Mesenteric fat pad (tissue), 1 donor: ENCODE results near the gene MUC6. TPM values are rescaled to one million over a fixed set of nuclear protein-coding genes. Genes with fewer than 3 reads are reported as not detected.

Source experiments
- DNase-seq: peaks from one replicate; pipeline ENCODE4 v3.0.0-alpha.2; 2020; ENCODE audit warnings: low spot score
- total RNA-seq: library from RNA; stranded (reverse); fragmentation: NEBNext Ultra II Directional; extraction: Animal tissue kit (Norgen Biotek cat#: 25700); gene quantifications from one replicate; pipeline ENCODE4 v1.2.1, GENCODE V29; 2021
- donor health status: DM: yes; HTN: yes; CAD: no.

MUC6 gene
- total RNA-seq, 1 donor from 2014 or later: not detected

DNA sequence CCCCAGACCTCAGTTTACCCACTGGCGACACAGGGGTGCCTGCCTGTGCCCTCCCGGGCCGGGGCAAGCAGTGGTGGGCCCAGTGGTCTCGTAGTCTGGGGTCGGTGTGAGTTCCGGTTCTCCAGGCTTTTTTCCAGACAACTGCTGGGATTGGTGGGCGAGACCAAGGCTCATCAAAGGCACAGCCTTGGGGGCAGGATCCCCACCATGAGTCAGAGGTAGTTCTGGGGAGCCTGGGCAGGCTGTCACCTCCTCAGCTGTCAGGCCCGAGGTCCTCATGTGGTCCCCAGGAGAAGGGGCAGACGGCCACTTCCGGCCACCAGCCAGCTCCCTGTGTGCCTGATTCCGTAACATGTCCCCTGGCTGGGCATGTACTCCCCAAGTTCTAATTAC is 37.3 kb upstream of the MUC6 start:
- DNase-seq: peak; percentile 78

DNA sequence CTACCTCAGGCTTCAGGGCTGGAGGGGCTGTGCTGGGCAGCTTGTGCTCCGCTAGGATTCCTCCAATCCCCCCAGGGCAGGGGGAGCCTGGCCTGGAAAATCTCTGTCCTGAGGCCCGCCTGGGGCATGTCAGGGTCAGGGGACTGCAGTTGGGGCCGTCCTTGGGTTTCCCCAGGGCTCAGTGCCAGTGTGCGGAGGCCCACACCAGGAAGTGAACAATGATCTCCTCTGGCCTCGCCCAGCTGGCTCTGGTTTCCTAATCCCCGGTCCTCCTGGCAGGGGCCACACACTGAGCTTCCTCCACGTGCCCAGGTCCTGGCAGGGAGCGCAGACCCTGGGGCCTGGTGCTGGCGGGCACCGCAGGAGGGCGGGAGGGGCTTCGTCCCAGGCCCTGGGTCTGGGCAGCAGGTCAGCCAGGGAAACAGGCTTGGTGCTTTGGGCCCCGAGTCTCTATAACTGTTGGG is 36.8 kb upstream of the MUC6 start:
- DNase-seq: peak; percentile 89

- no peak for DNase-seq
Measured at GRCh38 chr11:1072821-1073231, 36.3 kb upstream of the MUC6 start.

GRCh38 chr11:1072116-1072820 is 35.8 kb upstream of the MUC6 start:
- no peak for DNase-seq

GRCh38 chr11:1071571-1072115 is 35.1 kb upstream of the MUC6 start:
- no peak for DNase-seq

- no peak for DNase-seq
Measured at GRCh38 chr11:1070594-1071462, 34.3 kb upstream of the MUC6 start.

- no peak for DNase-seq
Measured at GRCh38 chr11:1069740-1070139, 33.2 kb upstream of the MUC6 start.

DNA sequence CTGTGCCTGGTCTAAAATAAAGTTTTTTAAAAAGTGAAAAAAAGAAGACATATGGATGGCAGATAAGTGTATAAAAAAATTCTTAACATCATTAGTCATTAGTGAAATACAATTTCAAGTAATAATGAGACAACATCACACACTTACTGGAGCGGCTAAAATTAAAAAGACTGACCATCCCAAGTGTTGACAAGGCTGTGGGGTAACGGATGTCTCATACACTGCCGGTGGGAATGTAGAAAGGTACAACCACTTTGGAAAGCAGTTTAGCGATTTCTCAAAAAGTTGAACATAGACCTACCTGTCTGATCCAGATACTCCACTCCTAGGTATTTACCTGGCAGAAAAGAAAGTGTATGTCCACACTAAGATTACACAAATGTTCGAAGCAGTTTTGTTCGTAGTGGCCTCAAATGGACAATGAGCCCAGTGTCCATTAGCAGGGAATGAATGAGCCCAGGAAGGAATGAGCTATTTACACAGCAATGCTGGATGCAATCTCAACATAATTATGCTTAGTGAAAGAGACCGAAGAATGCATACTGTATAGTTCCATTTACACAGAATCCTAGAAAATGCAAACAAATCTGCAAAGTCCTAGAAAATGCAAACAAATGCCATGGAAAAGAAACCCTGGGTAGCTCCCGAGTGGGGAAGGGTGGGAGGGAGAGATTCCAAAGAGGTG is 31.4 kb upstream of the MUC6 start:
- no peak for DNase-seq

- no peak for DNase-seq
Measured at GRCh38 chr11:1064167-1064566, 27.6 kb upstream of the MUC6 start.

- no peak for DNase-seq
Measured at GRCh38 chr11:1062075-1062820, 25.7 kb upstream of the MUC6 start.

DNA sequence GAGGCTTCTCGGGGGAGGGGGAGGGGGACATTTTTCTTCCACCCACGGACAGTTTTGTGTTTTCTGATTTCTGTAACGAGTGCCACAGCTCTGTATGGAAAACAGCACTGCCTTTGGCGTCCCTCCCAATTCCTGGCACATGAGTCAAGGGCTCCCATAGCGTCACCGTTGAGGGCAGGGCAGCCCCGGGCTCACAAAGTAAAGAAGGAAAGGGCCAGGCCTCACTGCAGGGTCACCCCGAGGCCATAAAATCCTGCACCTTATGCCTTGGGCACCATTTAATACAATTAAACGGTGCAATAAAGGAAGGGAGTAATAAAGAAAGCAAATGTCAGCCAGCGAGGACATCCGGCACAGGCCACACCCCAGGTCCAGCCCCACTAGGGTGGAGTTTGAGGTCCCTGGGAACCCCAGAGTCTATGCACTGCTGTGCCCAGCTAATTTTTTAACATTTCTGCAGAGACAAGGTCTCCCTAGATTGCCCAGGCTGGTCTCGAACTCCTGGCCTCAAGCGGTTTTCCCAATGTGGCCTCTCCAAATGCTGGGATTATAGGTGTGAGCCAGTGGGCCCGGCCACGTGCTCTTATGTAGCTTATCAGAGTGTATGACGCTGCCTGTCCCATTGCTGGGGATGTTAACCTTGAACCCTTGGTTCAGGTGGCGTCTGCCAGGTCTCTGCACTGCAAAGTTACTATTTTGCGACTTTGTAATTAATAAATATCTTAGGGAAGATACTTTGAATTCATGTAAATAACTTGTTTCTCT is 24.5 kb upstream of the MUC6 start:
- DNase-seq: no peak

- DNase-seq: no peak
Measured at GRCh38 chr11:1060410-1060809, 23.9 kb upstream of the MUC6 start.

DNA sequence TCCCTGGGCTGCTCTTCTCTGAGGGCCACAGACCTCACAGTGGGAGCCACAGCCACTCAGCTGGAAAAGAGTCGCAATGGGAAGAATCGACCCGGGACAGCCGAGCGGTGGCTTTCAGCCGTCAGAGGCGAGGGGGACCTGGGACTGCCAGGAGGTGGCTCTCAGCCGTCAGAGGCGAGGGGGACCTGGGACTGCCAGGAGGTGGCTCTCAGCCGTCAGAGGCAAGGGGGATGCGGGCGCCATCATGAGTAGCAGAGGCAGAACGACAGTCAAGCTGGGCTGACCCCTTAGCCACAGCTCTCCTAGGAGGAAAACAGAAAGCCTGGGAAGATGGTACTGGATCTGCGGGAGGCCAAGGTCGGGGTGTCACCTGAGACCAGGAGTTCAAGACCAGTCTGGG is 23.2 kb upstream of the MUC6 start:
- no peak for DNase-seq

GRCh38 chr11:1057806-1058205 is 21.3 kb upstream of the MUC6 start:
- DNase-seq: no peak

DNA sequence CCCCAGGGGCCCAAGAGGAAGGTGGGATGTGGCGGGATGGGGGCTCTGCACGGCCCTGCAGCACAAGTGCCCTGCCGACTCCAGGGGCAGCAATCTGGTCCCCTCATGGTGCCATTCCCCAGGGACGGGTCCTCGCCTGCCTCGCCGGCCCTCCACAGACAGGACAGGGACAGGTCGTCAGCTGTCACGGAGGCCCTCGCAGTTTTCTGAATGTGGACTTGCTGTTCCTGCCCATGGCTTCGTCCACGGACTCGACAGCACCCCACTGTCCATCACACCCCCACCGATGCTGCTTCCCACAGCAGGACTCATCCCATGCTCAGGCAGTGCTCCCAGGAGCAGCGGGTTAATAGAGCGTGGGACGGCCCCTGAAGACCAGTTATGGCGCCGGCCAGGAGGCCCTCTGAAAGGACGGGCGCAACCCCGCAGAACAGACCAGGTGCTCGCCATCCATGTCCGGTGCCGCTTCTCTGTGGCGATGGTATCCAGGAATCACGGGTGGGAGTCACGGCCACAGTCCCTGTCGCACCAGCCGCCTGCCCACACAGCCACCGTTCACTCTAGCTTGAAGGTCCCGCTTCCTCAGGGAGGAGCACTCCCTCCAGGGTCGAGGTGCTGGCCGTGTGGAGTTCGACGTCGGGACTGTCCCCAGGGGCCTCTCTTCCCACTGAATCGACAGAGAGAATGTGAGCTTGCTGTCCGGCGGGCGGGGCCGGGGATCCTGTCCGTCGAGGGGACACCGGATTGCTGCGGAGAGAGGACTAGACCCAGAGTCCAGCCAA is 19.7 kb upstream of the MUC6 start:
- no peak for DNase-seq

GRCh38 chr11:1055109-1055703 is 18.7 kb upstream of the MUC6 start:
- no peak for DNase-seq

DNA sequence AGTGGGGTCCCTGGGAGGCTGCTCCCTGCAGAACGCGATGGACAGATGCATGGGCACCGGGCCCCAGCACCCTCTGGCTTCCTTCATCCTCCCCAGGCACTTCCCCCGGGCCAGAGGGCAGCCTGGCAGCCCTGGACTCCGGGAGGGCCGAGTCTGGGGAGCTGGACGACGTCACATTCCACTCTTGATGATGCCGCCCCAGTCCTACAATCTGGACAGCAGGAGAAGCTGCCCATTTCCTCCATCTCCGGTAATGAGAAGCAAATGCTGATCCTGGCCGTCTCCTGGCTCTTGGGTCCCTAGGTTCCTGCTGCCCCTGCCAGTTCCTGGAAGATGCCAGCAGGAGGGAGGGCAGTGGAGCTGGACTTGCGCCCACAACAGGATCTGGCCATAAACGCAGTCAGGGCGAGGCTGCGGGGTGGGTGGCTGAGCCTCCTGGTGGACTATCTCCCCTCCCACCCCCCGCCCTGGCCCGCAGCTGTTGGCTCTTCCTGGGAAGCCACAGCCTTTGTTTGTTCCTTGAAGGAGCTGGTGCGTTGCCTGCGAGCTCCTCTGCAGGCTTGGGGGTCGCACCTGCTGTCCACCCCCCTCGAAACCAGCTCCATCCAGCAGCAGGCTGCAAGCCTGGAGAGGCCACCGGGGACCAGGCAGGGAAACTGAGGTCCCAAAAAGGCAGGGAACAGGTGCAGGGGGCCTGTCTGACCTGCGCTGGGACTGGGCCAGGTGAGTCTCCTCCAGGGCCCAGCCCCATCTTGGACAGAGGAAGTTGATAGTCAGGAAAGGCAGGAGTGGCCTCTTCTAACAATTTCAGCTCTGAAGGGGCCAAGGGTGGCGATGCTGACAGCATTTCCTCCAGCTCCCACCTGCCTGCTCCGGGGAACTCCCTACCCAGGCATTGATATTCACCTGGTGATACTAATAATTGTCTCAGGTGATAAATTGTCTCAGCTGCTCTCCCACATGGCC is 17.9 kb upstream of the MUC6 start:
- no peak for DNase-seq
